Liver (tissue), 3 donors: ENCODE measurements around the gene DDX31.

Experiments
- CTCF ChIP-seq: fragments of 150-350 bp; IDR thresholded peaks from 2 replicates; pipeline ENCODE4 v1.5.1; 2017; ENCODE audit warnings: improper control_type of control experiment, low read depth, low read length; ENCODE audit not compliant: missing input control
- FOXA1 ChIP-seq: IDR thresholded peaks from 2 replicates; pipeline ENCODE4 v1.6.1; 2016; ENCODE audit warnings: antibody characterized with exemption
- GABPA ChIP-seq, 2 donors: IDR thresholded peaks in 1 of 2; conservative IDR thresholded peaks in 1 of 2; 2 replicates each; pipeline ENCODE4 v1.6.1; 2016; ENCODE audit warnings: antibody characterized with exemption in 2 of 2, mild to moderate bottlenecking in 1 of 2, moderate library complexity in 1 of 2
- HNF4A ChIP-seq, 2 donors: conservative IDR thresholded peaks; 2 replicates each; pipeline ENCODE4 v1.6.1; 2016; ENCODE audit warnings: antibody characterized with exemption in 2 of 2, mild to moderate bottlenecking in 2 of 2
- HNF4G ChIP-seq: IDR thresholded peaks from 2 replicates; pipeline ENCODE4 v1.6.1; 2016; ENCODE audit warnings: antibody characterized with exemption
- JUND ChIP-seq, 2 donors: IDR thresholded peaks; 2 replicates each; pipeline ENCODE4 v1.6.1; 2016; ENCODE audit warnings: antibody characterized with exemption in 2 of 2
- MAX ChIP-seq: IDR thresholded peaks from 2 replicates; pipeline ENCODE4 v1.6.1; 2016; ENCODE audit warnings: antibody characterized with exemption
- NR2F2 ChIP-seq: IDR thresholded peaks from 2 replicates; pipeline ENCODE4 v1.6.1; 2016; ENCODE audit warnings: antibody characterized with exemption
- RAD21 ChIP-seq, 2 donors: IDR thresholded peaks; 2 replicates each; pipeline ENCODE4 v1.6.1; 2016; ENCODE audit warnings: antibody characterized with exemption in 2 of 2, mild to moderate bottlenecking in 2 of 2
- REST ChIP-seq: IDR thresholded peaks from 2 replicates; pipeline ENCODE4 v1.6.1; 2016; ENCODE audit warnings: antibody characterized with exemption, mild to moderate bottlenecking
- SP1 ChIP-seq: IDR thresholded peaks from 2 replicates; pipeline ENCODE4 v1.6.1; 2018; ENCODE audit warnings: antibody characterized with exemption, mild to moderate bottlenecking
- YY1 ChIP-seq: IDR thresholded peaks from 2 replicates; pipeline ENCODE4 v1.6.1; 2016; ENCODE audit warnings: antibody characterized with exemption, mild to moderate bottlenecking
- ZBTB33 ChIP-seq: IDR thresholded peaks from 2 replicates; pipeline ENCODE4 v1.6.1; 2016; ENCODE audit warnings: antibody characterized with exemption
- donor health status: healthy.
- donor health status: healthy.

GRCh38 chr9:132656299-132656698 lies 13.5 kb downstream of the DDX31 start:
- no peak for TF ChIP-seq CTCF
- no peak for TF ChIP-seq ZBTB33
- no peak for TF ChIP-seq RAD21 (IDR thresholded peaks at IDR 0.05)
- no peak for TF ChIP-seq JUND (IDR thresholded peaks at IDR 0.05)
- TF ChIP-seq REST, result no peak
- no peak for TF ChIP-seq MAX
- TF ChIP-seq FOXA1, result no peak
- TF ChIP-seq SP1, result no peak
- TF ChIP-seq YY1, result no peak
- TF ChIP-seq HNF4A (conservative IDR thresholded peaks at IDR 0.05), result no peak
- no peak for TF ChIP-seq GABPA (IDR thresholded peaks at IDR 0.05 in 1 of 2, conservative IDR thresholded peaks at IDR 0.05 in 1 of 2)
- no peak for TF ChIP-seq HNF4G
- TF ChIP-seq NR2F2, result no peak
